ENCODE data around the gene NOTCH1.

DNA sequence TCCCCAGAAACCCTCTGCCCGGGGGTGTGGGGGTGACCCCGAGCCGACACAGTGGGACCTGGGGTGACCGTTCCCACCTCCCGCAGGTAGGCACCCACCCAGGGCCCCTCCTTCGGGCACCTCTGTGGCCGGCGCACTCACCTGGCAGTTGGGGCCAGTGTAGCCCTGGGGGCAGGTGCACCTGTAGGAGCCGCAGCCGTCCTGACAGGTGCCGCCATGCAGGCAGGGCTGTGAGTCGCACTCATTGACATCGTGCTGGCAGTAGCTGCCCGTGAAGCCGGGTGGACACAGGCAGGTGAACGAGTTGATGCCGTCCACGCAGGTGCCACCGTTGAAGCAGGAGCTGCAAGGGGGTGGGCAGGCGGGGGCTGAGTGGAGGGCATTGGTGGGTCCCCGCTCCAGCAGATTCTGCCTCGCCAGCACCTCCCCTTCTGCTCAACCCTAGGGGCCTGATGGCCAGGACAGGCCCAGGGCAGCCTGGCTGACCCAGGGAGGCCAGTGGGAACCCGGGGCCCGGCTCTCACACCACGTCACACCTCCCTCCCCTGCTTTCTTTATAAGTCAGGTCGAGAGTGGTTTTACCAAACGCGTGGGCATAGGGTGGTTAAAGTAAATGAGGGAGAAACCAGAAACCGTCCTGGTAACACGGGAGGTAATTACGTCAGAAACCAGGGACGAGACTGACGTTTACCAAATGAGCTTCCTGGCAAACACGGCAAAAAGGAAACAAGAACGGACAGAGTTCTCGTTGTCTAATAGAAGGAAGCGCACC lies 36.9 kb downstream of the NOTCH1 start:
- no peak for TF ChIP-seq POLR2A (IDR thresholded peaks at IDR 0.05)
- TF ChIP-seq, protein P1, sequence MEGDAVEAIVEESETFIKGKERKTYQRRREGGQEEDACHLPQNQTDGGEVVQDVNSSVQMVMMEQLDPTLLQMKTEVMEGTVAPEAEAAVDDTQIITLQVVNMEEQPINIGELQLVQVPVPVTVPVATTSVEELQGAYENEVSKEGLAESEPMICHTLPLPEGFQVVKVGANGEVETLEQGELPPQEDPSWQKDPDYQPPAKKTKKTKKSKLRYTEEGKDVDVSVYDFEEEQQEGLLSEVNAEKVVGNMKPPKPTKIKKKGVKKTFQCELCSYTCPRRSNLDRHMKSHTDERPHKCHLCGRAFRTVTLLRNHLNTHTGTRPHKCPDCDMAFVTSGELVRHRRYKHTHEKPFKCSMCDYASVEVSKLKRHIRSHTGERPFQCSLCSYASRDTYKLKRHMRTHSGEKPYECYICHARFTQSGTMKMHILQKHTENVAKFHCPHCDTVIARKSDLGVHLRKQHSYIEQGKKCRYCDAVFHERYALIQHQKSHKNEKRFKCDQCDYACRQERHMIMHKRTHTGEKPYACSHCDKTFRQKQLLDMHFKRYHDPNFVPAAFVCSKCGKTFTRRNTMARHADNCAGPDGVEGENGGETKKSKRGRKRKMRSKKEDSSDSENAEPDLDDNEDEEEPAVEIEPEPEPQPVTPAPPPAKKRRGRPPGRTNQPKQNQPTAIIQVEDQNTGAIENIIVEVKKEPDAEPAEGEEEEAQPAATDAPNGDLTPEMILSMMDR (IDR thresholded peaks at IDR 0.05), result no peak

Measured in body of pancreas (tissue), 4 donors.